Natural killer cell treated with Interleukin-12 subunit alpha and Interleukin-12 subunit beta and Interleukin-15 and Interleukin-18, amount 100 ng/mL, for 72 hours (primary cell): ENCODE data around the gene OSTN. TPM values are rescaled to one million over a fixed set of nuclear protein-coding genes. Genes with fewer than 3 reads are reported as not detected.

Experiments
- total RNA-seq, 2 donors: library from RNA; stranded (reverse); gene quantifications; one replicate each; pipeline ENCODE4 v1.2.3, GENCODE V29; 2022

The OSTN gene
- total RNA-seq, 2 donors from 2014 or later: not detected

Other genes starting within 250 kb of the OSTN start
- gene CCDC50, start 130.2 kb downstream of the OSTN start, total RNA-seq: 10 to 100 TPM; 24.4 to 27.7 TPM
- gene UTS2B, start 131.3 kb downstream of the OSTN start, total RNA-seq: not detected